SK-N-SH (cell line): ENCODE results near the gene NTMT1. TPM values are rescaled to one million over a fixed set of nuclear protein-coding genes. Genes with fewer than 3 reads are reported as not detected.

Source experiments
- CTCF ChIA-PET: fragments of 300-600, 350-600 bp; formaldehyde crosslinking; extraction: SDS; loops from one replicate; lab custom pipeline; 2021; lab: Yijun Ruan, JAX
- POLR2A ChIA-PET: fragments of 350-600 bp; sonication (Branson Sonifier 250); formaldehyde crosslinking; extraction: SDS; loops from one replicate; lab custom pipeline; 2020; ENCODE audit warnings: antibody characterized with exemption, inconsistent platforms; lab: Yijun Ruan, JAX
- DNase-seq: peaks from one replicate; pipeline ENCODE4 v3.0.0; 2012
- H2AFZ ChIP-seq: fragments of 200-600 bp; sonication (generic); 2 replicates; pipeline ENCODE4 v1.8.1; 2016; ENCODE audit warnings: antibody characterized with exemption, mild to moderate bottlenecking, low read depth
- H3F3A ChIP-seq: fragments of 200-600 bp; sonication (generic); replicated peaks from 2 replicates; pipeline ENCODE3; 2016; ENCODE audit warnings: antibody characterized with exemption, mild to moderate bottlenecking; ENCODE audit not compliant: insufficient read depth
- H3K27ac ChIP-seq, 2 experiments: fragments of 200-500 bp in 1 of 2; fragments of 200-600 bp in 1 of 2; sonication (Bioruptor generic) in 1 of 2; sonication (generic), shearing (Covaris generic) in 1 of 2; 2 replicates each; pipeline versions ENCODE4 v1.5.1 to v1.6.1; 2014 to 2016; ENCODE audit warnings: low read depth in 2 of 2, inconsistent platforms in 1 of 2, low read length in 1 of 2, mild to moderate bottlenecking in 1 of 2, mixed read lengths in 1 of 2
- H3K27me3 ChIP-seq: fragments of 200-600 bp; sonication (generic), shearing (Covaris generic); 2 replicates; pipeline ENCODE4 v1.6.1; 2016; ENCODE audit warnings: mixed run types; ENCODE audit not compliant: insufficient read depth
- H3K36me3 ChIP-seq, 2 experiments: fragments of 200-500 bp in 1 of 2; fragments of 200-600 bp in 1 of 2; sonication (Bioruptor generic) in 1 of 2; sonication (generic) in 1 of 2; replicated peaks in 1 of 2; 2 replicates each; pipeline versions ENCODE3 to v1.5.1; 2014 to 2016; ENCODE audit warnings: low read length in 1 of 2, mild to moderate bottlenecking in 1 of 2; ENCODE audit not compliant: insufficient read depth in 2 of 2, control insufficient read depth in 1 of 2
- H3K4me1 ChIP-seq, 2 experiments: fragments of 200-500 bp in 1 of 2; fragments of 200-600 bp in 1 of 2; sonication (Bioruptor generic) in 1 of 2; sonication (generic), shearing (Covaris generic) in 1 of 2; 2 replicates each; pipeline versions ENCODE4 v1.5.1 to v1.6.1; 2014 to 2016; ENCODE audit warnings: low read depth in 1 of 2, low read length in 1 of 2, mixed run types in 1 of 2; ENCODE audit not compliant: insufficient read depth in 2 of 2, control insufficient read depth in 1 of 2
- H3K4me2 ChIP-seq: fragments of 200-600 bp; sonication (generic), shearing (Covaris generic); 2 replicates; pipeline ENCODE4 v1.6.1; 2017; ENCODE audit warnings: mixed run types
- H3K4me3 ChIP-seq, 2 experiments: fragments of 200-500 bp in 1 of 2; fragments of 200-600 bp in 1 of 2; sonication (Bioruptor generic) in 1 of 2; sonication (generic), shearing (Covaris generic) in 1 of 2; 2 replicates each; pipeline versions ENCODE4 v1.5.1 to v1.8.1; 2014 to 2016; ENCODE audit warnings: low read depth in 2 of 2, inconsistent platforms in 1 of 2, low read length in 1 of 2, mild to moderate bottlenecking in 1 of 2, mixed read lengths in 1 of 2, moderate library complexity in 1 of 2
- H3K79me2 ChIP-seq: fragments of 200-600 bp; sonication (generic); 2 replicates; pipeline ENCODE4 v1.8.1; 2017; ENCODE audit warnings: mild to moderate bottlenecking; ENCODE audit not compliant: insufficient read depth
- H3K9ac ChIP-seq: fragments of 200-600 bp; sonication (generic); 2 replicates; pipeline ENCODE4 v1.6.1; 2017; ENCODE audit warnings: mixed run types
- H3K9me2 ChIP-seq: fragments of 200-600 bp; sonication (generic); 2 replicates; pipeline ENCODE4 v1.6.1; 2017; ENCODE audit warnings: mixed run types
- H3K9me3 ChIP-seq: fragments of 200-600 bp; sonication (generic); 2 replicates; pipeline ENCODE4 v1.6.1; 2017; ENCODE audit warnings: mixed run types, mild to moderate bottlenecking, moderate library complexity
- H4K20me1 ChIP-seq: fragments of 200-600 bp; sonication (generic); 2 replicates; pipeline ENCODE4 v1.6.1; 2017; ENCODE audit warnings: mild to moderate bottlenecking, mixed run types; ENCODE audit not compliant: insufficient read depth
- CHD2 ChIP-seq: fragments of 150-350 bp; IDR thresholded peaks from 2 replicates; pipeline ENCODE4 v1.6.1; 2018; ENCODE audit warnings: low read length; ENCODE audit not compliant: partially characterized antibody
- ELF1 ChIP-seq: IDR thresholded peaks from 2 replicates; pipeline ENCODE4 v1.4.0; 2012
- FOSL2 ChIP-seq: IDR thresholded peaks from 2 replicates; pipeline ENCODE4 v1.4.0; 2012; ENCODE audit warnings: low read depth, mild to moderate bottlenecking, moderate library complexity, borderline replicate concordance
- FOXJ3 ChIP-seq: sonication (generic); formaldehyde crosslinking; IDR thresholded peaks from 2 replicates; pipeline ENCODE4 v1.5.1; 2020; ENCODE audit warnings: mild to moderate bottlenecking, missing genetic modification reagents
- FOXM1 ChIP-seq: IDR thresholded peaks from 2 replicates; pipeline ENCODE4 v1.4.0; 2012; ENCODE audit warnings: low read depth, mild to moderate bottlenecking
- GABPA ChIP-seq: IDR thresholded peaks from 2 replicates; pipeline ENCODE4 v1.4.0; 2012; ENCODE audit warnings: low read depth, mild to moderate bottlenecking
- GATA2 ChIP-seq: sonication (generic); formaldehyde crosslinking; IDR thresholded peaks from 2 replicates; pipeline ENCODE4 v1.5.0; 2020; ENCODE audit warnings: mild to moderate bottlenecking, missing genetic modification reagents
- POLR2AphosphoS5 ChIP-seq: IDR thresholded peaks from 2 replicates; pipeline ENCODE4 v1.6.1; 2012; ENCODE audit warnings: low read depth, low read length
- RCOR1 ChIP-seq: fragments of 150-350 bp; IDR thresholded peaks from 2 replicates; pipeline ENCODE4 v1.6.1; 2017; ENCODE audit warnings: antibody characterized with exemption, low read length
- RXRA ChIP-seq: IDR thresholded peaks from 2 replicates; pipeline ENCODE4 v1.4.0; 2012; ENCODE audit warnings: low read depth, mild to moderate bottlenecking, borderline replicate concordance
- TAF1 ChIP-seq: IDR thresholded peaks from 2 replicates; pipeline ENCODE4 v1.6.1; 2012; ENCODE audit warnings: low read depth, mild to moderate bottlenecking, low read length, moderate library complexity, borderline replicate concordance
- TCF12 ChIP-seq: IDR thresholded peaks from 2 replicates; pipeline ENCODE4 v1.4.0; 2012
- TEAD4 ChIP-seq: IDR thresholded peaks from 2 replicates; pipeline ENCODE4 v1.4.0; 2012; ENCODE audit warnings: mild to moderate bottlenecking, borderline replicate concordance; ENCODE audit not compliant: insufficient read depth
- WGBS: methylation state at CpG from one replicate; pipeline ENCODE4 v1.1.6; 2017; ENCODE audit warnings: low lambda C conversion rate; 5-methylcytosine and 5-hydroxymethylcytosine counted together
- polyA plus RNA-seq, 3 experiments: library from polyadenylated mRNA; depleted of rRNA; stranded (reverse); fragments of >200 nt; gene quantifications; 2 replicates each; pipeline ENCODE4 v1.2.3, GENCODE V29; 2012
- TF ChIP-seq, protein P1 (sequence below): IDR thresholded peaks from 2 replicates; pipeline ENCODE4 v1.4.0; 2012; ENCODE audit warnings: low read depth, borderline replicate concordance
- TF ChIP-seq, protein P2 (sequence below): IDR thresholded peaks from 2 replicates; pipeline ENCODE4 v1.4.0; 2012; ENCODE audit warnings: low read depth
- TF ChIP-seq, protein P3 (sequence below): IDR thresholded peaks from 2 replicates; pipeline ENCODE4 v1.4.0; 2012; ENCODE audit warnings: low read depth, borderline replicate concordance
- TF ChIP-seq, protein P4 (sequence below): IDR thresholded peaks from 2 replicates; pipeline ENCODE4 v1.6.1; 2012; ENCODE audit warnings: mild to moderate bottlenecking, low read depth, low read length, moderate library complexity

NTMT1 gene
- polyA plus RNA-seq, 1 of the 3 experiments (the other 2 are of a cell fraction): 78.3 TPM

DNA sequence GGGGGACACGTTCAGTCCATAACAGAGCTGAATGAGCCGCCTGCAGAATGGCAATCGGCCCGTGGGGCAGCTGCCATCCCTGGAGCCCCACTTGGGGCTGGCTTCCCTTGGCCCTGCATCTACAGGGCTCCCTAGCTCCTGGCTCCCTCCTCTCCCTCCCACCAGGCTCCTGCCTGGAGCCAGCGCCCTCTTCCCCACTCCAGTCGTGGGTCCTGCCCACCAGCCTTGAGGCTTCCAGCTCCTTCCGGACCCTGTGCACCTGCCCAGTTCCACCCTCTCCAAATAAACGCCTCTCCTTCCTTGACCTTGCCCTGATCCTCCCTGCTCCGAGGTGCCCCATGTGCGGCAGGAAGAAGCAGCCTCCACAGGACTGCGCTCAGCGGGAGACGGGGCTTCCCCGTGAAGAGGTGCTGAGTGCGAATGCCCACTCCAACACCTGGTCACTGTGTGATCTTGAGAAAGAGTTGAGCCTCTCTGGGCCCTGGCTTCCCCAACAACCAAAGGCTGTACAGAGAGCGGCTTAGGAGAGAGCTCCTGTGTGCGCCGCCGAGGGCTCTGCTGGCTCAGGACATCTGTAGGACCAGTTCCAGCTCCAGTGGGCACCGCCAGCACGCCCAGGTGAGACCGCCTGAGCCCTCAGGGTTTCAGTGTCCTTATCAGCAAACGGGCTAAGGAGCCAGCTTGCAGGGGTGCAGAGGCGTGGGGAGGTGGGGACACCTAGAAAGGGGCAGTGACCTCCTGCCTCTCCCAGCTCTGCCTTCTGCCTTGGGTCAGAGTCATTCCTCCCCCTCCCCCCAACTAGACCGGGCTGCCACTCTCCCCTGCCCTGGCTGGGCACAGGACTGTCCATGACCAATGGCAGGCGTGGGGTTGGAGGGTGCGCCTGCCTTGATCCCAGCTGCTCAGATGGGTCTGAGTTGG, 17.1 kb upstream of the NTMT1 start (continued):
- TF ChIP-seq, protein P1, sequence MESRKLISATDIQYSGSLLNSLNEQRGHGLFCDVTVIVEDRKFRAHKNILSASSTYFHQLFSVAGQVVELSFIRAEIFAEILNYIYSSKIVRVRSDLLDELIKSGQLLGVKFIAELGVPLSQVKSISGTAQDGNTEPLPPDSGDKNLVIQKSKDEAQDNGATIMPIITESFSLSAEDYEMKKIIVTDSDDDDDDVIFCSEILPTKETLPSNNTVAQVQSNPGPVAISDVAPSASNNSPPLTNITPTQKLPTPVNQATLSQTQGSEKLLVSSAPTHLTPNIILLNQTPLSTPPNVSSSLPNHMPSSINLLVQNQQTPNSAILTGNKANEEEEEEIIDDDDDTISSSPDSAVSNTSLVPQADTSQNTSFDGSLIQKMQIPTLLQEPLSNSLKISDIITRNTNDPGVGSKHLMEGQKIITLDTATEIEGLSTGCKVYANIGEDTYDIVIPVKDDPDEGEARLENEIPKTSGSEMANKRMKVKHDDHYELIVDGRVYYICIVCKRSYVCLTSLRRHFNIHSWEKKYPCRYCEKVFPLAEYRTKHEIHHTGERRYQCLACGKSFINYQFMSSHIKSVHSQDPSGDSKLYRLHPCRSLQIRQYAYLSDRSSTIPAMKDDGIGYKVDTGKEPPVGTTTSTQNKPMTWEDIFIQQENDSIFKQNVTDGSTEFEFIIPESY: no peak
- TF ChIP-seq TCF12: no peak
- no peak for TF ChIP-seq TEAD4
- no peak for TF ChIP-seq RCOR1
- TF ChIP-seq ELF1: no peak
- TF ChIP-seq, protein P2, sequence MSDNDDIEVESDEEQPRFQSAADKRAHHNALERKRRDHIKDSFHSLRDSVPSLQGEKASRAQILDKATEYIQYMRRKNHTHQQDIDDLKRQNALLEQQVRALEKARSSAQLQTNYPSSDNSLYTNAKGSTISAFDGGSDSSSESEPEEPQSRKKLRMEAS: no peak
- no peak for TF ChIP-seq FOSL2
- TF ChIP-seq, protein P3, sequence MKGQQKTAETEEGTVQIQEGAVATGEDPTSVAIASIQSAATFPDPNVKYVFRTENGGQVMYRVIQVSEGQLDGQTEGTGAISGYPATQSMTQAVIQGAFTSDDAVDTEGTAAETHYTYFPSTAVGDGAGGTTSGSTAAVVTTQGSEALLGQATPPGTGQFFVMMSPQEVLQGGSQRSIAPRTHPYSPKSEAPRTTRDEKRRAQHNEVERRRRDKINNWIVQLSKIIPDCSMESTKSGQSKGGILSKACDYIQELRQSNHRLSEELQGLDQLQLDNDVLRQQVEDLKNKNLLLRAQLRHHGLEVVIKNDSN: no peak

DNA sequence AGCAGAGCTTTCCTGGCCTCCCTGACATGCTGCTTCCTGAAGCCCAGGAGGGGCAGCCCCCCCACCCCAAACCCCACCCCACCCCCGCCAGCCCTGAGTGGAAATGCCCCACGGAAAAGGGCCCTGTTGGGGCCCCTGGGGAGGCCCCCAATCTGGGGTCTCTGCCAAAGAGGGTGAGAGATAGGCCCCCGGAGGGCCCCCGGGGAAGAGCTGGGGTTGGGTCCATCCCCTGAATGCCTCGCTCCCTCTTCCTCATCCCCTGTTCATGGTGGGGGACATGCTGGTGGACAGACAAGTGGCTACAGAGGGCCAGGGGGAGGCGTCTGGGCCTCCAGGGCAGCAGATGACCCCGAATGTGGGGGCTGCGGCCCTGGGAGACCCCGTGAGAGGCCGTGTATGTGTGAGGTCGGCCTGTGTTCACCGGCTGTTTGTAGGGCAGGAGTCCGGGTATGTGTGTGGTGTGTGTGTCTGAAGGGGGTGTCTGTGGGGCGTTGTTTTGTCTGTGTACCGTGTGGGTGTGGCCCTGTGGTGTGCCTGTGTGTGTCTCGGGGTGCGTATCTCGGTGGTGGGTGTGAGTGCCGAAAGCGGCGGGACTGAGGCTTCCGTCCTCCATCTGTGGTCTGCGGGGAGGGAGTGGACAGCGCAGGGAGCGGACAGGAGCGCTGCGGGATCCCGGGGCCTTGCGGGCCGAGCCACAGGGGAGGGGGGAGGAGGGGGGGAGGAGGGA, 16.3 kb upstream of the NTMT1 start:
- ChIA-PET CTCF (interaction anchor here (0.9 to 15.6 kb wide), 11 partner anchors 13 to 479 kb away, joined by 3 to 235 read pairs (median 8); partner anchors contain the start of gene IER5L), POLR2A (interaction anchor here (1.2 to 2.1 kb wide), 3 partner anchors 149 to 435 kb away, joined by 4 to 10 read pairs (median 5); partner anchors contain the start of gene IER5L)
- H3K4me3 ChIP-seq: no peak overlapping the region
- 0 out of 2 replicates have a peak overlapping the region, but pooled peaks have one; percentile 44 for H3K4me2 ChIP-seq
- no peaks in the 10 kb centered on the region for H3K9me3 ChIP-seq
- H3K9ac ChIP-seq: 0 out of 2 replicates have a peak overlapping the region, but pooled peaks have one; percentile 18
- H3K9me2 ChIP-seq: no peaks in the 10 kb centered on the region
- no peaks in the 10 kb centered on the region for H3K27me3 ChIP-seq
- no peaks in the 10 kb centered on the region for H3K79me2 ChIP-seq
- peak; percentile 46 for DNase-seq
- H3K36me3 ChIP-seq: no peaks in the 10 kb centered on the region
- H3F3A ChIP-seq: peaks cover 6% of the 10 kb centered on the region
- no peak overlapping the region for H2AFZ ChIP-seq
- no peak overlapping the region for H3K27ac ChIP-seq
- H4K20me1 ChIP-seq: no peaks in the 10 kb centered on the region
- H3K4me1 ChIP-seq: peaks cover 4 to 25% of the 10 kb centered on the region in 2 experiments; a peak in 2 of 4 replicates
- TF ChIP-seq, protein P4, sequence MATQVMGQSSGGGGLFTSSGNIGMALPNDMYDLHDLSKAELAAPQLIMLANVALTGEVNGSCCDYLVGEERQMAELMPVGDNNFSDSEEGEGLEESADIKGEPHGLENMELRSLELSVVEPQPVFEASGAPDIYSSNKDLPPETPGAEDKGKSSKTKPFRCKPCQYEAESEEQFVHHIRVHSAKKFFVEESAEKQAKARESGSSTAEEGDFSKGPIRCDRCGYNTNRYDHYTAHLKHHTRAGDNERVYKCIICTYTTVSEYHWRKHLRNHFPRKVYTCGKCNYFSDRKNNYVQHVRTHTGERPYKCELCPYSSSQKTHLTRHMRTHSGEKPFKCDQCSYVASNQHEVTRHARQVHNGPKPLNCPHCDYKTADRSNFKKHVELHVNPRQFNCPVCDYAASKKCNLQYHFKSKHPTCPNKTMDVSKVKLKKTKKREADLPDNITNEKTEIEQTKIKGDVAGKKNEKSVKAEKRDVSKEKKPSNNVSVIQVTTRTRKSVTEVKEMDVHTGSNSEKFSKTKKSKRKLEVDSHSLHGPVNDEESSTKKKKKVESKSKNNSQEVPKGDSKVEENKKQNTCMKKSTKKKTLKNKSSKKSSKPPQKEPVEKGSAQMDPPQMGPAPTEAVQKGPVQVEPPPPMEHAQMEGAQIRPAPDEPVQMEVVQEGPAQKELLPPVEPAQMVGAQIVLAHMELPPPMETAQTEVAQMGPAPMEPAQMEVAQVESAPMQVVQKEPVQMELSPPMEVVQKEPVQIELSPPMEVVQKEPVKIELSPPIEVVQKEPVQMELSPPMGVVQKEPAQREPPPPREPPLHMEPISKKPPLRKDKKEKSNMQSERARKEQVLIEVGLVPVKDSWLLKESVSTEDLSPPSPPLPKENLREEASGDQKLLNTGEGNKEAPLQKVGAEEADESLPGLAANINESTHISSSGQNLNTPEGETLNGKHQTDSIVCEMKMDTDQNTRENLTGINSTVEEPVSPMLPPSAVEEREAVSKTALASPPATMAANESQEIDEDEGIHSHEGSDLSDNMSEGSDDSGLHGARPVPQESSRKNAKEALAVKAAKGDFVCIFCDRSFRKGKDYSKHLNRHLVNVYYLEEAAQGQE: no peak
- TF ChIP-seq FOSL2 (no peak), CHD2 (no peak), FOXM1 (no peak), TAF1 (no peak), GABPA (no peak), POLR2AphosphoS5 (no peak), RXRA (no peak), FOXJ3 (no peak), GATA2 (CRISPR knock-in tag) (no peak)
- TF ChIP-seq, protein P1: no peak
- TF ChIP-seq, protein P3: no peak
- 62% methylated on average over 27 of the region's 30 CpGs for WGBS
